ENCODE measurements around the gene DECR2. TPM values are rescaled to one million over a fixed set of nuclear protein-coding genes. Genes with fewer than 3 reads are reported as not detected.
"Not testable (repeated sequence)": the region's sequence is repeated elsewhere in the genome, so short reads cannot be mapped to it uniquely, and the experiment has no call there.

The DECR2 gene
- total and polyA plus RNA-seq, 5 donors = 8.6 to 14.6 (median 14.3) TPM

GRCh38 chr16:373848-374615 is 27.7 kb upstream of the DECR2 start:
- ATAC-seq (no peak), DNase-seq (peak in 1 of 3 donors; percentile 56)
- Histone ChIP-seq H3K27ac (ENCODE audit: low read length) (no peak overlapping the region), H3K4me3 (ENCODE audit: low read length) (no peak overlapping the region), H3K4me1 (ENCODE audit: control insufficient read depth, insufficient read depth, low read length) (peaks cover 2% of the 10 kb centered on the region), H3K27me3 (ENCODE audit: control insufficient read depth, insufficient read depth) (no peaks in the 10 kb centered on the region), H3K9me3 (ENCODE audit: control insufficient read depth, low read length) (no peaks in the 10 kb centered on the region)
- intact Hi-C loops (cut with DNase I) = no loop called here
- WGBS = 92% methylated on average over 44 of the region's 44 CpGs

GRCh38 chr16:374616-374926 is 27.1 kb upstream of the DECR2 start:
- no peak overlapping the region for H3K4me3 ChIP-seq (ENCODE audit: low read length)
- H3K27ac ChIP-seq (ENCODE audit: low read length) = no peak overlapping the region
- H3K9me3 ChIP-seq (ENCODE audit: control insufficient read depth, low read length) = no peaks in the 10 kb centered on the region
- DNase-seq (no peak), ATAC-seq (no peak)
- intact Hi-C loops (cut with DNase I) = no loop called here
- no peaks in the 10 kb centered on the region for H3K27me3 ChIP-seq (ENCODE audit: control insufficient read depth, insufficient read depth)
- H3K4me1 ChIP-seq (ENCODE audit: control insufficient read depth, insufficient read depth, low read length) = peaks cover 2% of the 10 kb centered on the region
- 91% methylated on average over 9 of the region's 9 CpGs for WGBS

GRCh38 chr16:375212-375611 is 26.5 kb upstream of the DECR2 start:
- Histone ChIP-seq H3K4me3 (ENCODE audit: low read length) (no peak overlapping the region), H3K27me3 (ENCODE audit: control insufficient read depth, insufficient read depth) (no peaks in the 10 kb centered on the region), H3K27ac (ENCODE audit: low read length) (no peak overlapping the region), H3K9me3 (ENCODE audit: control insufficient read depth, low read length) (no peaks in the 10 kb centered on the region), H3K4me1 (ENCODE audit: control insufficient read depth, insufficient read depth, low read length) (peaks cover 2% of the 10 kb centered on the region)
- WGBS = 94% methylated on average over 23 of the region's 23 CpGs
- ATAC-seq (no peak), DNase-seq (no peak)
- intact Hi-C loops (cut with DNase I) = no loop called here

- DNase-seq = peak in 2 of 3 donors; percentile 51 to 60
- H3K9me3 ChIP-seq (ENCODE audit: control insufficient read depth, low read length) = no peaks in the 10 kb centered on the region
- WGBS = 94% methylated on average over 44 of the region's 44 CpGs
- ATAC-seq = no peak
- H3K27ac ChIP-seq (ENCODE audit: low read length) = no peak overlapping the region
- no peaks in the 10 kb centered on the region for H3K4me1 ChIP-seq (ENCODE audit: control insufficient read depth, insufficient read depth, low read length)
- intact Hi-C loops (cut with DNase I) = no loop called here
- no peaks in the 10 kb centered on the region for H3K27me3 ChIP-seq (ENCODE audit: control insufficient read depth, insufficient read depth)
- H3K4me3 ChIP-seq (ENCODE audit: low read length) = no peak overlapping the region
These were observed 25.5 kb upstream of the DECR2 start for GRCh38 chr16:375927-376816.

- Histone ChIP-seq H3K4me1 (ENCODE audit: control insufficient read depth, insufficient read depth, low read length) (no peaks in the 10 kb centered on the region), H3K27ac (ENCODE audit: low read length) (no peak overlapping the region), H3K27me3 (ENCODE audit: control insufficient read depth, insufficient read depth) (no peaks in the 10 kb centered on the region), H3K9me3 (ENCODE audit: control insufficient read depth, low read length) (no peaks in the 10 kb centered on the region), H3K4me3 (ENCODE audit: low read length) (no peak overlapping the region)
- ATAC-seq = no peak
- intact Hi-C loops (cut with DNase I) = no loop called here
- WGBS = 93% methylated on average over 26 of the region's 26 CpGs
- DNase-seq = peak in 2 of 3 donors; percentile 38 to 52
These were observed 24.8 kb upstream of the DECR2 start for GRCh38 chr16:376817-377418.

GRCh38 chr16:377419-377951 is 24.2 kb upstream of the DECR2 start:
- no peak overlapping the region for H3K27ac ChIP-seq (ENCODE audit: low read length)
- H3K9me3 ChIP-seq (ENCODE audit: control insufficient read depth, low read length) = no peaks in the 10 kb centered on the region
- no peak overlapping the region for H3K4me3 ChIP-seq (ENCODE audit: low read length)
- intact Hi-C loops (cut with DNase I) = no loop called here
- no peak for ATAC-seq
- 91% methylated on average over 42 of the region's 42 CpGs for WGBS
- H3K27me3 ChIP-seq (ENCODE audit: control insufficient read depth, insufficient read depth) = no peaks in the 10 kb centered on the region
- peak in 2 of 3 donors; percentile 39 to 69 for DNase-seq
- no peaks in the 10 kb centered on the region for H3K4me1 ChIP-seq (ENCODE audit: control insufficient read depth, insufficient read depth, low read length)

GRCh38 chr16:378113-378820 is 23.4 kb upstream of the DECR2 start:
- H3K27me3 ChIP-seq (ENCODE audit: control insufficient read depth, insufficient read depth); DNase-seq; H3K4me3 ChIP-seq (ENCODE audit: low read length); intact Hi-C loops (cut with DNase I); H3K9me3 ChIP-seq (ENCODE audit: control insufficient read depth, low read length); ATAC-seq; H3K27ac ChIP-seq (ENCODE audit: low read length); H3K4me1 ChIP-seq (ENCODE audit: control insufficient read depth, insufficient read depth, low read length): not testable (repeated sequence)
- WGBS = 92% methylated on average over 36 of the region's 36 CpGs

- H3K9me3 ChIP-seq (ENCODE audit: control insufficient read depth, low read length) = no peaks in the 10 kb centered on the region
- DNase-seq = no peak
- intact Hi-C loops (cut with DNase I) = no loop called here
- 72% methylated on average over 14 of the region's 14 CpGs for WGBS
- ATAC-seq = no peak
- H3K27me3 ChIP-seq (ENCODE audit: control insufficient read depth, insufficient read depth) = no peaks in the 10 kb centered on the region
- no peaks in the 10 kb centered on the region for H3K4me1 ChIP-seq (ENCODE audit: control insufficient read depth, insufficient read depth, low read length)
- no peak overlapping the region for H3K27ac ChIP-seq (ENCODE audit: low read length)
- H3K4me3 ChIP-seq (ENCODE audit: low read length) = no peak overlapping the region
These were observed 22.9 kb upstream of the DECR2 start for GRCh38 chr16:378821-379182.

- DNase-seq (peak in 1 of 3 donors; percentile 59), ATAC-seq (no peak)
- H3K4me3 ChIP-seq (ENCODE audit: low read length) = no peak overlapping the region
- WGBS = 90% methylated on average over 16 of the region's 16 CpGs
- intact Hi-C loops (cut with DNase I) = no loop called here
- H3K27ac ChIP-seq (ENCODE audit: low read length) = no peak overlapping the region
- H3K9me3 ChIP-seq (ENCODE audit: control insufficient read depth, low read length) = no peaks in the 10 kb centered on the region
- H3K4me1 ChIP-seq (ENCODE audit: control insufficient read depth, insufficient read depth, low read length) = no peaks in the 10 kb centered on the region
- H3K27me3 ChIP-seq (ENCODE audit: control insufficient read depth, insufficient read depth) = no peaks in the 10 kb centered on the region
These were observed 22.3 kb upstream of the DECR2 start for GRCh38 chr16:379183-379960.
